ENCODE data around the gene FARP1.

GRCh38 chr13:98462946-98463345 is 320.1 kb downstream of the FARP1 start:
- TF ChIP-seq POLR2A (IDR thresholded peaks at IDR 0.05), result no peak
- TF ChIP-seq, protein P1, sequence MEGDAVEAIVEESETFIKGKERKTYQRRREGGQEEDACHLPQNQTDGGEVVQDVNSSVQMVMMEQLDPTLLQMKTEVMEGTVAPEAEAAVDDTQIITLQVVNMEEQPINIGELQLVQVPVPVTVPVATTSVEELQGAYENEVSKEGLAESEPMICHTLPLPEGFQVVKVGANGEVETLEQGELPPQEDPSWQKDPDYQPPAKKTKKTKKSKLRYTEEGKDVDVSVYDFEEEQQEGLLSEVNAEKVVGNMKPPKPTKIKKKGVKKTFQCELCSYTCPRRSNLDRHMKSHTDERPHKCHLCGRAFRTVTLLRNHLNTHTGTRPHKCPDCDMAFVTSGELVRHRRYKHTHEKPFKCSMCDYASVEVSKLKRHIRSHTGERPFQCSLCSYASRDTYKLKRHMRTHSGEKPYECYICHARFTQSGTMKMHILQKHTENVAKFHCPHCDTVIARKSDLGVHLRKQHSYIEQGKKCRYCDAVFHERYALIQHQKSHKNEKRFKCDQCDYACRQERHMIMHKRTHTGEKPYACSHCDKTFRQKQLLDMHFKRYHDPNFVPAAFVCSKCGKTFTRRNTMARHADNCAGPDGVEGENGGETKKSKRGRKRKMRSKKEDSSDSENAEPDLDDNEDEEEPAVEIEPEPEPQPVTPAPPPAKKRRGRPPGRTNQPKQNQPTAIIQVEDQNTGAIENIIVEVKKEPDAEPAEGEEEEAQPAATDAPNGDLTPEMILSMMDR (IDR thresholded peaks at IDR 0.05), result no peak
